NK-92 treated with Interleukin-12 subunit alpha and Interleukin-12 subunit beta, amount 100 ng/mL, for 24 hours (cell line): ENCODE data around the gene PALLD.
"Not testable (repeated sequence)": the region's sequence is repeated elsewhere in the genome, so short reads cannot be mapped to it uniquely, and the experiment has no call there.

ENCODE experiments used
- DNase-seq: peaks from one replicate; lab custom pipeline; 2025; lab: John Stamatoyannopoulos, UW

PALLD gene

DNA sequence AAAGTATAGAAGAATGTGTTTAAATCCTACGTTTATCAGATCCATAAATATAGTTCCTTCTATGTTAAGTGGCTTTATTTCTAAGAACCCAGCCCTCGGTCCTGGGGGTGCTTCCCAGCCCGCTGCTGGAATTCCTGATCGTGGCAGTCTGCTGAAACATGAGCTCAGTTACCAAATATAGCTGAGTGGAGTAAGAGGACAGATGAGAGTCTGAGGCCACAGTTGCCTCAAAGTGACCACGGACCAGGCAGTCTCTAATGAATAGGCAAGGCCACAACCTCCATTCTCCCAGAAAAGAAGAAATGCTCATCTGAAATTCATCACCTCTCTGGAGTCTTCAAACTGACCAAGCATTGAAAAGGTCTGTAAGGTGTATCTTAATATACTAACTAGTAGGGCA lies at the start of gene PALLD:
Gene PALLD, plus strand, starts transcription at position 219 of the 400 bp plus-strand sequence.
- no peak for DNase-seq

DNA sequence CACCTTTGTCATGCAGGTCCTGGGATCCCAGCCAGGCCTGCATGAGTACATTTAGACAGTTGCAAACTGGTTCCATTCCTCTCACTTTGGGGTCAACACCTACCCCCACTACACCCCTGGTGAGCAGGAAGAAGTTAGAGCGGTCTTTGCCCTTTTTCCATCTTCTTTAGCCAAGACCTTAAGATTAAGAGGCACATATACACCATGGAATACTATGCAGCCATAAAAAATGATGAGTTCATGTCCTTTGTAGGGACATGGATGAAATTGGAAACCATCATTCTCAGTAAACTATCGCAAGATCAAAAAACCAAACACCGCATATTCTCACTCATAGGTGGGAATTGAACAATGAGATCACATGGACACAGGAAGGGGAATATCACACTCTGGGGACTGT lies 47.8 kb upstream of the PALLD start:
- DNase-seq: not testable (repeated sequence)

DNA sequence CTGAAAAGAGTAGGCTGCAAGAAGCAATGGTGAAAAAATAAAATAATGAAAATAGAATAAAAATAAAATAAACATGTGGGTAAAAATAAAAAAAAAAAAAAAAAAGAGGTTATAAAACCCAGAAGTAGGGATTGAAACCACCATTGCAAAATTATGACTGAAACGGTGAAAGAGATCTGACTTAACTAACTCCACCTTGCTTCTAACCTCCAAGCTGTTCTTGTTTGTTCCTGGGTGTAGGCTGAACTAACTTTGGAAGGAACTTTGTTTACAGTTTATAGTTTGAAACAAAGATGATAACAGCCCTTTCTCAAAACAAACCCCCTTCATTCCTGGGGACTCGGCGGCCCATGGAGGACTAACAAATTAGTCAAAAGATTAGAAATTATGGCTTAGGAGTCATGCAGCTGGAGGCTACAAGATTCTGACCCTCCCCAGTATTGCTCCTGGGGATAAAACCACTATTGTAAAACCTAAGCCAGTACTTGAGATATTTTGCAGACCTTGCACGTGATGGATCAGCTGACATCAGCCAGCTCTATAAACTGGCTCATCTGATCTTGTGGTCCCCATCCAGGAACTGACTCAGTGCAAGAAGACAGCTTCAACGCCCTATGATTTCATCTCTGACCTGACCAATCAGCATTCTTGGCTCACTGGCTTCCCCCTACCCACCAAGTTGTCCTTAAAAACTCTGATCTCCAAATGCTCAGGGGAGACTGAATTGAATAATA lies 47.0 kb upstream of the PALLD start:
- DNase-seq: no peak

DNA sequence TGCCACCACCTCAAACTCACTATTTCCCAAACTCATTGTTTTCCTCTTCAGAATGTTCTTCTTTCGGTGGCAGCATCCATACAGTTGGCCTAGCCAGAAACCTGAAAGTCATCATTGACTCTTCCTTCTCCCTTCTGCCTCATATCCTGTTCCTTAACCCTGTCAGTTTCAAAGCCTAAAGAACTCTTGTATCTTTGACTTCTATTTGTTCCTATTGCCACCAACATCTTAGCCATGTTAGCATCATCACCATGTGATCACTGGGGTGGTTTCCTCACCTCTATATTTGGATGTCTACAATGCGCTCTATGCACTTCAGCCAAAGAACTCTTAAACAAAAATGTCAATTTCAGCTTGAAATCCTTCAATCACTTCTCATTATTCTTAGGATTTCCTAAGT lies 45.5 kb upstream of the PALLD start:
- DNase-seq: no peak

DNA sequence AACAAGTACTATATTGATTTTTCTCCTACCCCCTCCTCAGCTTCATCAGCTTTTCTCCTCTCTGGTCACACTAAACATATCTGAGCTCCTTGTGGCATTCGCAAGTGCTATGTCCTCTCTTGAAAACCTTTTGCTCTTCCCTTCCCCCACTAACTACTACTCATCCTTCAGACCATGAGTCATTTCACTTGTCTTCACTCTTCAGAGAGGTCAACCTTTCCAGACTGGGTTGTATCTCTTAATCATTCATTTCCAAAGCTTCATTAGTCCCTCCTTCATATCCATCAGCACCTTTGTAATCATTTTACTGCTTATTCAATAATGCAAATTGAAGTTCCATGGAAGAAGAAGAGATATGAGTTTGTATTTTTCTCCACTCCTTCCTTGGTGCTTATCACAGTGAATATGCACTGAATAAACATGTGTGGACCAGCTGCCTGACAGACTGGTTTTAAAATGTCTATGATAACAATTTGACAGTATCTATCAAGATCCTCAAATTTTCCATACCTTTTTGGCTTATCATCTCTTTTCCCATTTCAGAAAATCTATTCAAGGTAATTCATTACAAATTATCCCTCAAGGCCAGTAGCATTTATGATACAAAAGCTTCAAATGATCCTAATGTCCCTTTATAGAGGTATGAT lies 45.0 kb upstream of the PALLD start:
- DNase-seq: no peak

DNA sequence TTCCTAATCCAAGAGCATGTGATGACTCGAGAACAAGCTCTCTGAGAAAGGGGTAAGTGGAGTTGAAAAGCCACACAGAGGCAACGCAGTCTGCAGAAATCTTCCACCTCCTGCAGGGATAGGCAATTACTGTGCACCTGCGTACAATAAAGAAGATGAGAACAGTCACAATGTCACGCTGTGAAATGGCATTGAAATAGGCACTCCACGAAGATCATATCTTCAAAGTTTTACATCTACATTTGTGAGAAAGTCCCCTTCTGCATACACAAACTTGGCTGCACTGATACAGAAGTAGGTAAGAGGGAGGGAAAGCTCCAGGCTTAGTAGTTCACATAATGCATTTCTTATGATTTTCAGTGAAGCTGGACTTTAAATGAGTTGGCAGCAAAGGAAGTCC lies 43.7 kb upstream of the PALLD start:
- DNase-seq: no peak

DNA sequence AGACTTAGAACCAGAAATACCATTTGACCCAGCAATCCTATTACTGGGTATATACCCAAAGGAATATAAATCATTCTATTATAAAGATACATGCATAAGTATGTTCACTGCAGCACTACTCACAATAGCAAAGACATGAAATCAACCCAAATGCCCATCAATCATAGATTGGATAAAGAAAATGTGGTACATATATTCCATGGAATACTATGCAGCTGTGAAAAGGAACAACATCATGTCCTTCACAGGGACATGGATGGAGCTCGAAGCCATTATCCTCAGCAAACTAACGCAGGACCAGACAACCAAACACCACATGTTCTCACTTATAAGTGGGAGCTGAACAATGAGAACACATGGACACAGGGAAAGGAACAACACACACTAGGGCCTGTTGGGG lies 38.6 kb upstream of the PALLD start:
- not testable (repeated sequence) for DNase-seq

DNA sequence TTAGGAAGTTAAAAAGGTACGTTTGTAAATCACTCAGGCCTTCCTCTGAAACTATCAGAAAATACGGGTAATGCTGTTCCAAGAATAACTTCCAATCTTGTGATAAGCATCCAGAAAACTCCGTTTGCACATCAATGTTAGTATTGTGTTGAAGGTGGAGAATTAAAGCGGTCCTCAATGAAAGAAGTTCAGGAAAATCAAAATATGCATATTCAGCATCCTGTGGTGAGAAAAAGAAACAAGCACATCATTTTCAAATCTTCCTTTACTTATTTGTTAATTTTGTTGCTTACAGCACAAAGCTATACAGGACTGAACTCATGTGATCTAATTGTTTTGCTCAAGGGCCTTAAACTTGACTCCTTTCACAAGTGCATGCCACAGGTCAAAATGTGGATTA lies 35.0 kb upstream of the PALLD start:
- DNase-seq: no peak

DNA sequence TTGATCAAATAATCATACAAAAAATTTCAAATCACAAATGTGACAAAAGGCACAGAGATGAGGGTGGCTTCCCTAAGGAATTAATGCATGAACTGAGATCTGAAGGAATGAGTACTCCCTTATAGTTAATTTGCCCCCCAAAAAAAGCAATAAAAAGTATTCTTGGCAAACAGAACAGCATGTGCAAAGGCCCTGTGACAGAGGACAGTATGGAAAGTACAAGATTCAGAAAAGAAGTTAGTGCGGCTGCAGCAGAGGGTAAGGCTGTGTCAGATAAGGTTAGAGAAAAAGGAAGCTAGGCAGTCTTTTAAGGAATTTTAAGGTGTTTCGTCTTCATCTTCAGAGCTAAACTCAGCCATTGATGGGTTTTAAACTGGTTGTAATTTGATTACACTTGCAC lies 23.9 kb upstream of the PALLD start:
- no peak for DNase-seq

DNA sequence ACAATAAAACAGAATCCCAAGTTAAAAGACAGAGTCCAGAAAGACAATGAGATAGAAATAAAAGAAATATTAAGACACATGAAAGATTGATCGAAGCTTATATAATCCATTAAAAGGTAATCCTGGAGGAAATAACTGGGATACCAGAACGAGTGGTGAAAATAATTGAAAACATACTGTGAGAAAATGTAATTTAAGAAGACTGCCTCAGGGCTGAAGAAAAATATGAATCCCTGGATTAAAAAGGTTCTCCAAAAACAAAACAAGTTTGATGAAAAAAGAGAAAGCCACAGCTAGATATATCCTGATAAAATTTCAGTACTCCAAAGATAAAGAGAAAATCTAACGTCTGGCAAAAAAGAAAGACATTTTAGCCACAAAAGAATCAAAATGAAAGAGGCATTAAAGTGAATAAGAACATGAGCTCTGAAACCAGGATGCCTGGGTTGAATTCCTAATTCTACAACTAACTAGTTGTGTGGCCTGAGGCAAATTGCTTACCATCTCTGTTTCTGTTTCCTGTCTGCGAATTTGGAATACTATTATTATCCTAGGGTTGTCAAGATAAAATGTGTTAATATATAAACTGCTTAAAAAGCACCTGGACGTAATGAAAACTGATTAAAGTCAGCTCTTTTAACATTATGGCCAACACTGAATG lies 22.1 kb upstream of the PALLD start:
- no peak for DNase-seq

DNA sequence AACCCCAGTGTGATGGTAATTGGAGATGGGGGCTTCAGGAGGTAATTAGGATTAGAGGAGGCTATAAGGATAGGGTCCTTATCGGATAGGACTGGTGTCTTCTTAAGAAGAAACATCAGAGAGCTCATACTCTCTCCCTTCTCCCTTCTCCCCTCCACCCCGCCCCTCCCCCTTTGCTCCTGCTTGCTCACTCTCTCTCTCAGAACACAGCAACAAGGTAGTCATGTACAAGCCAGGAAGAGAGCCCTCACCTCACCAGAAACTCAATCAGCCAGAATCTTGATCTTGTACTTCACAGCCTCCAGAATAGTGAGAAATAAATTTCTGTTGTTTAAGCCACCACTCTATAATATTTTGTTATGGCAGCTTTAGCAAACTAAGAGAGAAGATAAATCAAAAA lies 21.1 kb upstream of the PALLD start:
- DNase-seq: no peak

DNA sequence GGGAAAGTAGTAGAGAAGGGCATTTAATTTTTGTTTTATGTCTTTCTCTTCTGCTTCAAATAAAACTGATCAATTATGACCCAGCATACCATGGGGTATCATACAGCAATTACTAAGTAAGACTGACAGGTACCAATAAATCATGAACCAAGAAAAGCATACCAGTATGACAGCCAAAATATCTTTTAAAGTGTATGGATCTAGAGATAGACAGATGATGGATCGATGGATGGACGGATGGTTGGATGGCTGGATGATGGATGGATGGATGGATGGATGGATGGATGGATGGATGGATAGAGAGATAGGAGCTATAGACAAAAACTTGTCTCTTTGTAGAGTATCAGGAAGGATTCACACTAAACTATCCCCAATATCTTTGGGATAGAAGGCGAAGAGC lies 18.0 kb upstream of the PALLD start:
- no peak for DNase-seq

DNA sequence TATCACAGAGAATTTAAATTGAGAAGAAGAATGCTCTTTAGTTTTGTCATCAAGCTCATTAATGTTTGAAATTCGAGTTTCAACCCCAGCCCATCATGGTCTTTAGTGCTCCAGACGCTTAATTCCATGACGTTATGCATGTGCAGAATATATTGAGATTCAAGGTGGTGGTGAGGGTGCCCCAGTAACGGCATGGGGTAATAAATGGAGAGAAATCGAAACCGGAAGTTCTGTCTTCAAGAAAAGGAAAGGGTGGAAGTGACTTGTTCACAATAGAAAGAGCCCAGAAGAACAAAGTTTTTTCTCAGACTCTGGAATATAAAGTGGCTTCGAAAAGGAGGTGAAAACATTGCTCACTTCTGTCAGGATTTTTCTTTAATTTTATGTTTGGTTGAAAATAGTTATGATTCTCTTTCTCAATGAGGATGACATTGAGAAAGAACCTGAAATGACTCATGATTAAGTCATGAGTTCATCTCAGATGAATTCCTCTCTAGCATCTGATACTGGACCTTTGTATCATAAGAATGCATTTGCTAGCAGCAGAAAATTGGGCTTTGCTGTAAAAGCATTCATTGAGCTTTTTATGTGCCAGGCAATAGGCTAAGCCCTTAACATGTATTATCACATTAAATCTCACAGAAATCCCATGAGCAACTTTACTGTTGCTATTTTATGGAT lies 15.8 kb upstream of the PALLD start:
- no peak for DNase-seq

DNA sequence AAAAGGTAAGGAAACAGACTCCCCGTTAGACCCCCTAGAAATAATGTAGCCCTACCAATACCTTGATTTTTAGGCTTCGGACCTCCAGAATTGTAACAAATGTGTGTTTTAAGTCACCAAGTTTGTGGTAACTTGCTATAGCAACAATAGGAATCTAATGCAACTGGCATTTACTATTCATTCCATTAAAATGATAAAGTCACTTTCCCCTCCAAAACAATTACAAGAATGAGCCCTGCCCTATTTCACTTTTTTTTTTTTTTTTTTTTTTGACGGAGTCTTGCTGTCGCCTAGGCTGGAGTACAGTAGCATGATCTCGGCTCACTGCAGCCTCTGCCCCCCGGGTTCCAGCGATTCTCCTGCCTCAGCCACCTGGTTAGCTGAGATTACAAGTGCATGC lies 13.0 kb upstream of the PALLD start:
- no peak for DNase-seq

DNA sequence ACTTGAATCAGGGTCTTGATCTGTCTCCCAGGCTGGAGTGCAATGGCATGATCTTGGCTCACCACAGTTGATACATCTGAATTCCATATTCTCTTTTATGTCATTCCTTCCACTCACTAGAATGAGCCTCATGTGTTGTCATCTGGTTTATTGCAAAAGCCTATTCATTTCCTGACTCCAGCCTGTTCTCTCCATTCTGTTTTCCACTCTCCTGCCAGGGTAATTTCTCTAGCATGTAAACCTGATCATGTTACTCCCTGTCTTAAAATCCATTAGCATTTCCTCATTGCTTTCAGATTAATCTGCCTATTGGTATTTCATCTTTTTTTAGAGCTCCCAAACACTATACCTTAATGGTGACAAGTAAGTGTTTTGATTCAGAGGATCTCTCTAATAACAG lies 12.2 kb upstream of the PALLD start:
- no peak for DNase-seq

DNA sequence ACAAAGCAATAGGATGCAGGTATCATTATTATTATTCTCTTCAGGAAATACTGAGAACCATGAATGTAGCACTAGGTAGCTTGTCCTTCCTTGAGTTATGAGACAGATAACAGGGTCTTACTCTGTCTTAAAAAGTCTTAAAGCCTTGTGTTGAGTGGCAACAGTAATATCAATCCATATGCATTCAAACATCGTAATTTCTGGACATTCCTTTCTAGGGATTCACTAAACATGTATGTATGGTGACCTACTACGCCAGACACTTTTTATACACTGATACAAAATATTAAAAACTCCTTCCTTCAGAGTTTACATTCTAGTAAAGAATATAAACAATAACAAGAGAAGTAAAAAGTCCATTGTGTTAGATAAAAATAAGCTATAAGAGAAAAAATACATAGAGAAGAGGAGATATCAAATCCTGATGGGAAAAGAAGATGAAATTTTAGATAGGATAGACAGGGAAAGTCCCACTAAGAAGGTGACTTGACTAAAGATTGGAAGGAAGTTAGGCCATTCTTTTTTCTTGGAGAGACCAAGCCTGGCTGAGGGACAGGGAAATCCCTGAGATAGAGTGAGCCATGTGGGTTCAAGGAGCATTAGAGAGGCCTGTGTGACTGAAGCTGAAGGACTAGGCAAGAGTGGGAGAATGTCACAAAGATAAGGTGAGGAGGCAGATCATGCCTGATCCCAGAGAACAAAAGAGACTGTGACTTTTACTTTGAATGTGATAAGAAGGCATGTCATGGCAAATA lies 11.5 kb upstream of the PALLD start:
- no peak for DNase-seq

DNA sequence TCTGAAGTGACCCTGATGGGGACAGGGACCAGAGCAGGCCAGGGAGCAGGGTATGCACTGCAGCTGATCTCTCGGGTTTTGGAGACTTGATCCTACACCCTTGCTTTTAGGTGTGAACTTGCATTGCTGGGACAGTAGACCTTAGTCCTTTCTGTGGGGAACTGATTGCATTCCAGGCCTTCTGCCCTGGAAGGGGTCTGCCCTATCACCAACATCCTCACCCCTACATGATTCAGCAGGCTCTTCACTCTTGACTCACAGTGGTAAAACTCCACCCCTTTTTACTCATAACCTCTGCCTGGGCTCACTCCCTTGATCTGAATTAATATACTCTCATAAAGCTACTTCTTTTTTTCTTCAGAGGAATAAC lies 10.0 kb upstream of the PALLD start:
- DNase-seq: no peak

DNA sequence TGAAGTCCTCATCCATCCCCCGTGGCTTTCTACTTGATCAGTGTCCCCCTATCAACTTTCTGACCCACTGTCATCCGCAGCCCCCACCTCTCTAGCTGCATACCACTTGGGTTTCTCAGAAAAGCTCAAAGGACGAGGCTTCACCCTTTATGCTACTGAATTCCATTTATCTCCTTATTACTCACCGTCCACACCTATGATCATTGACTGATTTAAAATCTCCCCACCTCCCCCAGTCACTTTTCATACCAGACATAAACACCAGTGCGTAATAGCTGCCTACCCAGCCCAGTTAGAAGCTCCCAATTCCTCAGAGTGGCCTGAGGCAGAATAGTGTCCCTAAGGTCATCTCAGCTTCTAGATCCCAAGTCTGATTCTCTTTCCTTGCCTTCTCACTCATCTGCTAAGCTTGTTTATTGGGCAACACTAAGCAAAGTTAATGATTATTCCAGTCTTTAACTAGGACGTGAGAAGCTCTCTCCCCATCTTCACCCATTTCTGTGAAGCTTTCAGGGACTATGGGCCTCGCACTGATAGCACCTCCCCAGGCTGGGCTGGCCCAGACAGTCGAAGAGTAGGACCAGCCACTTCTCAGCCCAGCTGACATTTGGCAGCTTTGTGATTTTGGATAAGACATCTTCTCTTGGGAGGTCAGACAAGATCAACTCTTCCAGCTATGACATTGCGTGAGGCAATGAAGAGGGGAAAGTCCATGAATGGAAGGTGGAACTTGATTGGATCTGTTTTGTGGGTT lies 9.4 kb upstream of the PALLD start:
- DNase-seq: no peak

DNA sequence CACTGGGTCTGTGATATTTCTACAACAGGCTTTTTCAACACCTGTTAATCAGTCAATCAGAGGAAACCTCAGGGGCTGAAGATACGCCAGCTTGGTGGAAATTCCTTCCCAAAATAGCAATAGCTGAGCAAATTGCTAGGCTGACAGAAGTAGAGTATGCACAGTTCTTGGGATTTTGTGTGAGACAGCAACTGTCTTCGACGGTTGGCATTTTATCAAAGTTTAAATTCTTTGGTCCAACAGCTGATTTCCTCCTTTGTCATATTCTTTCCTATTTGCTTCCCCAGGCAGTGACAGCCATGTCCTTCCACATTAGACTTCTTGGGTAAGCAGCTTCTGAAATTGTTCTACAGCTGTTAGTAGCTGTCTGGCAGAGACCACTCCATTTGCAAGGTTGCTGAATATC lies 8.0 kb upstream of the PALLD start:
- DNase-seq: no peak

DNA sequence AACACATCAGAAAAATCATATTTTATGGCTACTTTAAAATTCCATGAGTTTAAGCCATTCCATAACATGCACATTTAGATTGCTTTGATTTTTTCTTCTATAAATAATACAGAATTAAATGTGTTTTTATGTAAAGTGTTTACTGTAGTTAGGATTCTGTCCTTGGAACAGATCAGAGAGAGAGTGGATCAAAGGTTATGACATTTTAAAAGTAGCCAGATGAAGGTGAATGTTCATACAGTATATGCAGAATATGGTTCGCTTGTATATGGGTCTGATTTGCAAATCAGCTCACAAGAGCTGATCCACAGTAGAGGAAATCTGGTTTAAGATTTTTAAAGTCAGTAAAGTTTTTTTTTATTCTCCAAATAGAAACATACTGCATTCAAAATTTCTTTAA lies 7.2 kb upstream of the PALLD start:
- no peak for DNase-seq

DNA sequence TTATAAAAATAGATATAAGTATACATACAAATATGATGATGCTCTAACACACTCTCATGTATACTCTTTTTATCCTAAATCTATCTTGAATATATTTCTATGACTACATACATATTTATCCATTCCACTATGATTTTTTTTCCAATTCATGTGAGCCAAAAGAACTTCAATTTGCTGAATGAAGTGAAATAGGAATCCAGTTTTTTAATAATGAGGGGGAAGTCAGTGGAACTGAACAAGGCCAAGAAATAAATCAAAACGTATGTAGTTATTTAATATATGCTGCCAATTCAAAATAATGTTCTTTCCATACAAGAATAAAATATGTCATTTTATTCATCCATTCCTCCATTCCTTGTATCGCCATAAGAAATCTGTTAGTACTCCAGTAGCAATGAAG lies 6.1 kb upstream of the PALLD start:
- no peak for DNase-seq

DNA sequence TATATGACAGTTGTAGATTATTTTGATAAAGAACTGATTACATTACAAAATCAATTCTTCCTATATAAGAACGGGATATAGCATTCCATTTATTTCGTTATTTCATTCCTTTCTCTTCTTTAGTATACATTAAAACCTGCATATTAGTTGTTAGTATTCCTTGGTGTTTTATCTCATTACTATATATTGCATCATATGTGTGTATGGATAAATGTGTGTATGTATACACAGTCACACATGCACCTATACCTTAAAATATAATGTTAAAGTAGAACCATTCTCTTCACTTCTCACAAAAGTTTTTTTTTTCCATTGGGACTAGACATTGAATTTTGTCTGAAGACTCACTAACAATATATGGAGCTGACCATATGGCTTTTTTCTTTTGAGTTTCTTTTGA lies 5.3 kb upstream of the PALLD start:
- DNase-seq: no peak
